HEK293 (cell line): ENCODE results near the gene PTPRH.

Experiments used
- CTCF ChIP-seq: fragments of 450-650 bp; formaldehyde crosslinking; IDR thresholded peaks from 2 replicates; pipeline ENCODE4 v1.5.1; 2016; ENCODE audit warnings: missing biosample characterization, missing genetic modification characterization
- REST ChIP-seq: fragments of 450-650 bp; formaldehyde crosslinking; IDR thresholded peaks from 2 replicates; pipeline ENCODE4 v1.5.1; 2016; ENCODE audit warnings: missing biosample characterization, missing genetic modification characterization
- SP2 ChIP-seq: fragments of 450-650 bp; formaldehyde crosslinking; IDR thresholded peaks from 2 replicates; pipeline ENCODE4 v1.5.1; 2016; ENCODE audit warnings: missing biosample characterization, missing genetic modification characterization
- ZBTB11 ChIP-seq: fragments of 450-650 bp; formaldehyde crosslinking; conservative IDR thresholded peaks from 2 replicates; pipeline ENCODE4 v1.5.1; 2016; ENCODE audit warnings: low read depth, missing biosample characterization, missing genetic modification characterization
- ZBTB26 ChIP-seq: fragments of 450-650 bp; formaldehyde crosslinking; optimal IDR thresholded peaks from 2 replicates; pipeline ENCODE3; 2016; ENCODE audit warnings: missing biosample characterization, mild to moderate bottlenecking, missing genetic modification characterization
- ZNF175 ChIP-seq: fragments of 450-650 bp; formaldehyde crosslinking; IDR thresholded peaks from 2 replicates; pipeline ENCODE4 v1.5.1; 2016; ENCODE audit warnings: missing biosample characterization, missing genetic modification characterization
- ZNF19 ChIP-seq: fragments of 450-650 bp; formaldehyde crosslinking; IDR thresholded peaks from 2 replicates; pipeline ENCODE4; 2016; ENCODE audit warnings: missing biosample characterization, missing genetic modification characterization, low read depth
- ZNF221 ChIP-seq: fragments of 450-650 bp; formaldehyde crosslinking; IDR thresholded peaks from 2 replicates; pipeline ENCODE4 v1.5.1; 2017; ENCODE audit warnings: missing biosample characterization, missing genetic modification characterization, borderline replicate concordance
- ZNF26 ChIP-seq: fragments of 450-650 bp; formaldehyde crosslinking; IDR thresholded peaks from 2 replicates; pipeline ENCODE4 v1.5.1; 2016; ENCODE audit warnings: missing biosample characterization, missing genetic modification characterization
- ZNF274 ChIP-seq, 2 experiments: fragments of 200-500 bp in 1 of 2; fragments of 450-650 bp in 1 of 2; sonication (Bioruptor generic) in 1 of 2; formaldehyde crosslinking in 1 of 2; IDR thresholded peaks; 2 replicates each; pipeline versions ENCODE4 v1.5.1 to v1.6.1; 2014 to 2016; ENCODE audit warnings: borderline replicate concordance in 1 of 2, inconsistent platforms in 1 of 2, low read length in 1 of 2, missing biosample characterization in 1 of 2, missing genetic modification characterization in 1 of 2
- ZNF280D ChIP-seq: fragments of 450-650 bp; formaldehyde crosslinking; IDR thresholded peaks from 2 replicates; pipeline ENCODE4 v1.5.1; 2016; ENCODE audit warnings: missing biosample characterization, missing genetic modification characterization
- ZNF335 ChIP-seq: fragments of 450-650 bp; formaldehyde crosslinking; conservative IDR thresholded peaks from 2 replicates; pipeline ENCODE4 v1.5.1; 2016; ENCODE audit warnings: missing biosample characterization, missing genetic modification characterization
- ZNF510 ChIP-seq: fragments of 450-650 bp; formaldehyde crosslinking; IDR thresholded peaks from 2 replicates; pipeline ENCODE4 v1.5.1; 2018; ENCODE audit warnings: mild to moderate bottlenecking, missing genetic modification characterization, missing biosample characterization; ENCODE audit not compliant: insufficient replicate concordance

GRCh38 chr19:55213547-55213946, 4.2 kb upstream of the PTPRH start:
- no peak for TF ChIP-seq ZNF221
- TF ChIP-seq ZNF510 (tag by site-specific recombination), result no peak
- no peak for TF ChIP-seq CTCF (tag by site-specific recombination)
- no peak for TF ChIP-seq ZNF335 (tag by site-specific recombination)
- no peak for TF ChIP-seq ZNF19 (tag by site-specific recombination)
- TF ChIP-seq REST (tag by site-specific recombination), result no peak
- TF ChIP-seq ZBTB26 (tag by site-specific recombination), result no peak
- no peak for TF ChIP-seq ZNF26
- TF ChIP-seq SP2 (tag by site-specific recombination), result no peak
- TF ChIP-seq ZBTB11 (tag by site-specific recombination), result no peak
- no peak for TF ChIP-seq ZNF280D (tag by site-specific recombination)
- TF ChIP-seq ZNF274 (IDR thresholded peaks at IDR 0.05; ENCODE audit: low read length), result no peak
- no peak for TF ChIP-seq ZNF274 (tag by site-specific recombination; IDR thresholded peaks at IDR 0.05; ENCODE audit: borderline replicate concordance)
- TF ChIP-seq ZNF175 (tag by site-specific recombination), result no peak
